GM10847 (cell line): ENCODE results near the gene IFT88.

Source experiments
- POLR2A ChIP-seq: IDR thresholded peaks from 2 replicates; pipeline ENCODE4 v1.6.1; 2011; ENCODE audit not compliant: insufficient read length; ENCODE audit errors: extremely low read depth

Gene IFT88

DNA sequence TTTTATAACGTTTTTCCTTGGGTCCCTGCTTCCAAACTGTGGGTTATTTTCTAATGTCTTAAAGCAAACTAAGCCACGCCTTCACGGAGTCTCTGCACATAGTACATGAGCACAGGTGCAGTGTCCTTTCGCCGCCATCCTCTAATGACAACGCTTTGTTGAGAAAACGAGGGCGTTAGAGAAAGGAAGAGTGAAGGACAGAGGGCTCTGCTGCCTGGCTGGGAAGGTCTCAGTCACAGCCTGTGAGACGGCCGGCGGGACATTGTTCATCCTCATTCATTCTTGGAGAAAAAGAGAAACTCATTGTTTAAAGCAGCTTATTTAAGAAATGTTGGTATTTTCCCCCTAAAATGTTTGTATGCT lies 146.0 kb downstream of the IFT88 start:
- TF ChIP-seq POLR2A = no peak

GRCh38 chr13:20713751-20714150 lies 146.8 kb downstream of the IFT88 start:
- TF ChIP-seq POLR2A = no peak

GRCh38 chr13:20714161-20714560 lies 147.2 kb downstream of the IFT88 start:
- TF ChIP-seq POLR2A = no peak

- no peak for TF ChIP-seq POLR2A
These were observed 147.8 kb downstream of the IFT88 start for GRCh38 chr13:20714563-20715329.

- TF ChIP-seq POLR2A = no peak
These were observed 148.4 kb downstream of the IFT88 start for GRCh38 chr13:20715330-20715712.

DNA sequence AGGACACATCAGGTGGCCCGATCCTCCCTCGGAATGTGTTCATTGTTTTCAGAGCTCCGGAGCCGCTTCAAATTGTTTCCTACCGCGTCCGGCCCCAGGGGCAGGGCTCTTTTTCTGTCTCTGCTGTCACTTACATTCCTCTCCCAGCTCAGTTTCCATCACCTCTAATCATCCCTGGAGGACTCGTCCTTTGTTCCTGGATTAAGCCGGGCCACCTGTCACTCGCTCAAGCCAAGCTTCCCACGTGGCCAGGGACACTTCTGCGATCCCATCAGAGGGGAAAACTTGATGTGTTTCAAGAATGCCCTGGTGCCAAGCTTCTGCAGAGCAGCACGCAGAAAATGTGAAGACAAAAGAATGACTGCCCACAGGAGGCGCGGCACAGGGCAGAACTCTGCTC lies 150.0 kb downstream of the IFT88 start:
- TF ChIP-seq POLR2A = no peak

- TF ChIP-seq POLR2A = no peak
These were observed 150.9 kb downstream of the IFT88 start for GRCh38 chr13:20717581-20718542.

- no peak for TF ChIP-seq POLR2A
These were observed 152.1 kb downstream of the IFT88 start for GRCh38 chr13:20718958-20719566.

DNA sequence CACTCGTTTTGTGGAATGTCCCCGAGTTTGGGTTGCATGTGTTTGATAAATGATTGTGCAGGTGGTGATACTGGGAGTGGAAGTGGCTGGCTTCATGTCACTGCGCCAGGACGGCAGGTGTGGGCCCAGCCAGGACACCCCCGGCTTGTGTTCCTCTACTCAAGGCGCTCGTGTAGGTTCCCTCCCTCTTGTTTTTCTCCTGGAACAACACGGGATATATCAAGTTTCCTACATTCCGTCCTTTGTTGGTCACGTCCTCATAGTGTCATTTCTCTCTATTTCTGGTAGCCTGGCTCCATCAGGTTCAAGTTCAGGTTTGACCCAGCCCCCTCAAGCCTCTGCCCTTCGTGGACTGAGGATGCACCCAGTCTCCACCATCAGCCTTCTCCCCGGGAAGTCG lies 152.8 kb downstream of the IFT88 start:
- TF ChIP-seq POLR2A = no peak

DNA sequence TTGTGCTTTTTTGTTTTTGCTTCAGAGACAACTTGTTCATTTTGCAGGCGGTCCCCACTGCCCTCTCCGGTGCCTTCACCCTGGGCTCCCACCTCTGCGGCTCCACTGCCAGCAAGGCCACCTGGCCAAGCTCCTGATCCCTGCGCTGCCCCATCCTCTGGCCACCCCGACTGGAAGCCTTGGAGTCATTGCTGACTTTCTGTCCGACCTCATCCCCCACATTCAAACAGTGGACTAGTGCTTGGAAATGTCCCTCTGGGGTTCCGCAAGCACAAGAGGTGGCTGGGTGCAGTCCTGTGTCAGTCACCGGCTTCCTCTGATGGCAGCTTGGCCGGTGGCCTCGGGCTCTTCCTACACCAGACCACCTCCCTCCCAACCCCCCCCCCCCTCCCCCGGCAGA lies 153.5 kb downstream of the IFT88 start:
- no peak for TF ChIP-seq POLR2A

DNA sequence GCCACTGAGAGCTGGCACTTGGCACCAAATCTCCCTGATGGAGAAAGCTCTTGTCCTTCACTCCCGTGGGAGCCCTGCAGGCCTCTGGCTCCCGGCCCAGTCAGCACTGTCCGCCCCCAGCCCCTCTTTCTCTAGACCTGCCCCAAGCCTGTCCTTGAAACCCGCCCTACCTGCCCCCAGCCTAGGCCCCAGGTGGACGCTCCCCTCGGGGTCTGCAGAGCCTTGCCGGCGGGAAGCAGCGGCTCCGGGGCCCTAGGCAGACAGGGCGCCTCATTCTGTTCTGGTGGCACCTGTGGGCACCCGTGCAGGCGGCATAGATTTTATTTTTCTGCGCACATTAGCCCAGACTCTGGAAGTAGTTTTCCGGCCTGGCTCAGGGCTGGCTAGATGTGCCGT lies 154.1 kb downstream of the IFT88 start:
- TF ChIP-seq POLR2A = no peak

DNA sequence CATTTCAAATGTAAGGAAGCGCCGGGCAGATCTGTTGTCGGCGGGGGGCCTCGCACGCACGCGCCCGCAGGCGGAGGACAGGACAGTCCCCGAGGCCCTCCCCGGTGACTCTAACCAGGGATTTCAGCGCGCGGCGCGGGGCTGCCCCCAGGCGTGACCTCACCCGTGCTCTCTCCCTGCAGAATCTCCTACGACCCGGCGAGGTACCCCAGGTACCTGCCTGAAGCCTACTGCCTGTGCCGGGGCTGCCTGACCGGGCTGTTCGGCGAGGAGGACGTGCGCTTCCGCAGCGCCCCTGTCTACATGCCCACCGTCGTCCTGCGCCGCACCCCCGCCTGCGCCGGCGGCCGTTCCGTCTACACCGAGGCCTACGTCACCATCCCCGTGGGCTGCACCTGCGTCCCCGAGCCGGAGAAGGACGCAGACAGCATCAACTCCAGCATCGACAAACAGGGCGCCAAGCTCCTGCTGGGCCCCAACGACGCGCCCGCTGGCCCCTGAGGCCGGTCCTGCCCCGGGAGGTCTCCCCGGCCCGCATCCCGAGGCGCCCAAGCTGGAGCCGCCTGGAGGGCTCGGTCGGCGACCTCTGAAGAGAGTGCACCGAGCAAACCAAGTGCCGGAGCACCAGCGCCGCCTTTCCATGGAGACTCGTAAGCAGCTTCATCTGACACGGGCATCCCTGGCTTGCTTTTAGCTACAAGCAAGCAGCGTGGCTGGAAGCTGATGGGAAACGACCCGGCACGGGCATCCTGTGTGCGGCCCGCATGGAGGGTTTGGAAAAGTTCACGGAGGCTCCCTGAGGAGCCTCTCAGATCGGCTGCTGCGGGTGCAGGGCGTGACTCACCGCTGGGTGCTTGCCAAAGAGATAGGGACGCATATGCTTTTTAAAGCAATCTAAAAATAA lies 154.7 kb downstream of the IFT88 start:
- TF ChIP-seq POLR2A = no peak

- no peak for TF ChIP-seq POLR2A
These were observed 160.9 kb downstream of the IFT88 start for GRCh38 chr13:20727856-20728255.

DNA sequence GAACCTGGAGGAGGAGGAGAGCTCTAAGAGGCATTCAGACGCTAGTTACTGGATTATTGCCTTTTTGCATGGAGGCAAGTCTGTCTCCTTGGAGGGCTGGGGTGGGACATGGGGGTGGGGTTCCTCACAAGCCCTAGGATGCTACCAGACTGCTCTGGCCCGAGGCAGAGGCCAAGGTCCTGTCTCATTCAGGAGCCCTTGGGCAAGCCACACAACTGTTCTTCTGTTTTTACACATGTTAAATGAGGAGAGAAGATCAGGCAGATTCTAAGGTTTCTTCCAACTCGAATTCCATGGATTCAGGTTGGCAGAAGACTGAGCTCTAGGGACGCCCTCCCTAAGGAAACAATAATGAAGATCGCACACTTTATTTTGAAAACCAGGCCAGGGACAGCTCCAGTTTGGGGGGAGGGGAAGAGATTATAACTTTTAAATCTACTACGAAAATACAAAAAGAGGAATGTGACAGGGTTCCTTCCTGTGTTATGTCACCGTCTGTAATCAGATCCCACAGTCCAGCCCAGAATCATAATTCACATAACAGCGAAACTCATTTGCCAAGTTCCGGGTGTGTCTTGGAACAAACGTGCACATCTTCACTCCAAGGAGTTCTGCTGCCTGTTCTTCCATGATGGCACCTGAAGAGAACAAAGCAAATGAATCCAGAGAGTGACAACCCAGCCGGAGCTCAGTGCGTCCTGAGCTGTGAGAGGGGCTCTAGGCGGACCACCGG lies 161.8 kb downstream of the IFT88 start:
- no peak for TF ChIP-seq POLR2A
